Myometrial cell (primary cell): ENCODE measurements around the gene OR2Y1. TPM values are rescaled to one million over a fixed set of nuclear protein-coding genes. Genes with fewer than 3 reads are reported as not detected.

Experiments used
- total RNA-seq: library from RNA; depleted of rRNA; stranded (reverse); fragments of >200 nt; gene quantifications from 2 replicates; pipeline ENCODE4 v1.2.3, GENCODE V29; 2015

The OR2Y1 gene
- not detected in 2 replicates for total RNA-seq

GRCh38 chr5:180739958-180740357 lies at the start of gene OR2Y1:
TSS of gene OR2Y1 (minus strand) at chr5:180740058. CDS start at chr5:180740058, 0 bp downstream.

Other genes with a start within 250 kb of the OR2Y1 start
- 5.8 and 6.0 TPM in 2 replicates for gene CNOT6, start 245.7 kb downstream of the OR2Y1 start, total RNA-seq
- gene SCGB3A1, start 148.6 kb downstream of the OR2Y1 start, total RNA-seq: not detected in 2 replicates
- 0.18 TPM in 1 of 2 replicates, not detected in the other for gene FLT4, start 90.5 kb downstream of the OR2Y1 start, total RNA-seq
- 153 and 161 TPM in 2 replicates for gene MGAT1, start 62.7 kb upstream of the OR2Y1 start, total RNA-seq
- 2.9 and 6.9 TPM in 2 replicates for gene ZFP62, start 121.2 kb upstream of the OR2Y1 start, total RNA-seq
- gene BTNL8, start 159.1 kb upstream of the OR2Y1 start, total RNA-seq: not detected in 2 replicates
- not detected in 2 replicates for gene BTNL3, start 248.8 kb upstream of the OR2Y1 start, total RNA-seq